SK-N-SH (cell line): Measurements from ENCODE around the gene MYH11. TPM values are rescaled to one million over a fixed set of nuclear protein-coding genes. Genes with fewer than 3 reads are reported as not detected.

ENCODE experiments used
- CTCF ChIA-PET: fragments of 300-600, 350-600 bp; formaldehyde crosslinking; extraction: SDS; loops from one replicate; lab custom pipeline; 2021; lab: Yijun Ruan, JAX
- POLR2A ChIA-PET: fragments of 350-600 bp; sonication (Branson Sonifier 250); formaldehyde crosslinking; extraction: SDS; loops from one replicate; lab custom pipeline; 2020; ENCODE audit warnings: antibody characterized with exemption, inconsistent platforms; lab: Yijun Ruan, JAX
- DNase-seq: peaks from one replicate; pipeline ENCODE4 v3.0.0; 2012
- H2AFZ ChIP-seq: fragments of 200-600 bp; sonication (generic); 2 replicates; pipeline ENCODE4 v1.8.1; 2016; ENCODE audit warnings: antibody characterized with exemption, mild to moderate bottlenecking, low read depth
- H3F3A ChIP-seq: fragments of 200-600 bp; sonication (generic); replicated peaks from 2 replicates; pipeline ENCODE3; 2016; ENCODE audit warnings: antibody characterized with exemption, mild to moderate bottlenecking; ENCODE audit not compliant: insufficient read depth
- H3K27ac ChIP-seq, 2 experiments: fragments of 200-500 bp in 1 of 2; fragments of 200-600 bp in 1 of 2; sonication (Bioruptor generic) in 1 of 2; sonication (generic), shearing (Covaris generic) in 1 of 2; 2 replicates each; pipeline versions ENCODE4 v1.5.1 to v1.6.1; 2014 to 2016; ENCODE audit warnings: low read depth in 2 of 2, inconsistent platforms in 1 of 2, low read length in 1 of 2, mild to moderate bottlenecking in 1 of 2, mixed read lengths in 1 of 2
- H3K27me3 ChIP-seq: fragments of 200-600 bp; sonication (generic), shearing (Covaris generic); 2 replicates; pipeline ENCODE4 v1.6.1; 2016; ENCODE audit warnings: mixed run types; ENCODE audit not compliant: insufficient read depth
- H3K36me3 ChIP-seq, 2 experiments: fragments of 200-500 bp in 1 of 2; fragments of 200-600 bp in 1 of 2; sonication (Bioruptor generic) in 1 of 2; sonication (generic) in 1 of 2; replicated peaks in 1 of 2; 2 replicates each; pipeline versions ENCODE3 to v1.5.1; 2014 to 2016; ENCODE audit warnings: low read length in 1 of 2, mild to moderate bottlenecking in 1 of 2; ENCODE audit not compliant: insufficient read depth in 2 of 2, control insufficient read depth in 1 of 2
- H3K4me1 ChIP-seq, 2 experiments: fragments of 200-500 bp in 1 of 2; fragments of 200-600 bp in 1 of 2; sonication (Bioruptor generic) in 1 of 2; sonication (generic), shearing (Covaris generic) in 1 of 2; 2 replicates each; pipeline versions ENCODE4 v1.5.1 to v1.6.1; 2014 to 2016; ENCODE audit warnings: low read depth in 1 of 2, low read length in 1 of 2, mixed run types in 1 of 2; ENCODE audit not compliant: insufficient read depth in 2 of 2, control insufficient read depth in 1 of 2
- H3K4me2 ChIP-seq: fragments of 200-600 bp; sonication (generic), shearing (Covaris generic); 2 replicates; pipeline ENCODE4 v1.6.1; 2017; ENCODE audit warnings: mixed run types
- H3K4me3 ChIP-seq, 2 experiments: fragments of 200-500 bp in 1 of 2; fragments of 200-600 bp in 1 of 2; sonication (Bioruptor generic) in 1 of 2; sonication (generic), shearing (Covaris generic) in 1 of 2; 2 replicates each; pipeline versions ENCODE4 v1.5.1 to v1.8.1; 2014 to 2016; ENCODE audit warnings: low read depth in 2 of 2, inconsistent platforms in 1 of 2, low read length in 1 of 2, mild to moderate bottlenecking in 1 of 2, mixed read lengths in 1 of 2, moderate library complexity in 1 of 2
- H3K79me2 ChIP-seq: fragments of 200-600 bp; sonication (generic); 2 replicates; pipeline ENCODE4 v1.8.1; 2017; ENCODE audit warnings: mild to moderate bottlenecking; ENCODE audit not compliant: insufficient read depth
- H3K9ac ChIP-seq: fragments of 200-600 bp; sonication (generic); 2 replicates; pipeline ENCODE4 v1.6.1; 2017; ENCODE audit warnings: mixed run types
- H3K9me2 ChIP-seq: fragments of 200-600 bp; sonication (generic); 2 replicates; pipeline ENCODE4 v1.6.1; 2017; ENCODE audit warnings: mixed run types
- H3K9me3 ChIP-seq: fragments of 200-600 bp; sonication (generic); 2 replicates; pipeline ENCODE4 v1.6.1; 2017; ENCODE audit warnings: mixed run types, mild to moderate bottlenecking, moderate library complexity
- H4K20me1 ChIP-seq: fragments of 200-600 bp; sonication (generic); 2 replicates; pipeline ENCODE4 v1.6.1; 2017; ENCODE audit warnings: mild to moderate bottlenecking, mixed run types; ENCODE audit not compliant: insufficient read depth
- CHD2 ChIP-seq: fragments of 150-350 bp; IDR thresholded peaks from 2 replicates; pipeline ENCODE4 v1.6.1; 2018; ENCODE audit warnings: low read length; ENCODE audit not compliant: partially characterized antibody
- ELF1 ChIP-seq: IDR thresholded peaks from 2 replicates; pipeline ENCODE4 v1.4.0; 2012
- EZH2phosphoT487 ChIP-seq: fragments of 200-600 bp; sonication (generic); IDR thresholded peaks from 2 replicates; pipeline ENCODE4 v1.6.1; 2017; ENCODE audit warnings: low read depth, mixed run types, mild to moderate bottlenecking, antibody characterized with exemption, moderate library complexity, borderline replicate concordance
- FOSL2 ChIP-seq: IDR thresholded peaks from 2 replicates; pipeline ENCODE4 v1.4.0; 2012; ENCODE audit warnings: low read depth, mild to moderate bottlenecking, moderate library complexity, borderline replicate concordance
- FOXJ3 ChIP-seq: sonication (generic); formaldehyde crosslinking; IDR thresholded peaks from 2 replicates; pipeline ENCODE4 v1.5.1; 2020; ENCODE audit warnings: mild to moderate bottlenecking, missing genetic modification reagents
- GABPA ChIP-seq: IDR thresholded peaks from 2 replicates; pipeline ENCODE4 v1.4.0; 2012; ENCODE audit warnings: low read depth, mild to moderate bottlenecking
- MEF2A ChIP-seq: IDR thresholded peaks from 2 replicates; pipeline ENCODE4 v1.4.0; 2012; ENCODE audit warnings: low read depth, borderline replicate concordance
- MXI1 ChIP-seq: IDR thresholded peaks from 2 replicates; pipeline ENCODE4 v1.6.1; 2012; ENCODE audit warnings: mild to moderate bottlenecking, low read depth, low read length, improper control_type of control experiment
- NFIC ChIP-seq: IDR thresholded peaks from 2 replicates; pipeline ENCODE4 v1.4.0; 2012; ENCODE audit warnings: borderline replicate concordance
- RFX5 ChIP-seq: IDR thresholded peaks from 2 replicates; pipeline ENCODE4 v1.6.1; 2012; ENCODE audit warnings: mild to moderate bottlenecking, improper control_type of control experiment, low read length
- RXRA ChIP-seq: IDR thresholded peaks from 2 replicates; pipeline ENCODE4 v1.4.0; 2012; ENCODE audit warnings: low read depth, mild to moderate bottlenecking, borderline replicate concordance
- SIN3A ChIP-seq: IDR thresholded peaks from 2 replicates; pipeline ENCODE4 v1.6.1; 2012; ENCODE audit warnings: low read depth, mild to moderate bottlenecking, low read length, moderate library complexity, borderline replicate concordance
- SMC3 ChIP-seq: IDR thresholded peaks from 2 replicates; pipeline ENCODE4 v1.6.1; 2012; ENCODE audit warnings: low read depth, low read length, improper control_type of control experiment
- TCF12 ChIP-seq: IDR thresholded peaks from 2 replicates; pipeline ENCODE4 v1.4.0; 2012
- TEAD4 ChIP-seq: IDR thresholded peaks from 2 replicates; pipeline ENCODE4 v1.4.0; 2012; ENCODE audit warnings: mild to moderate bottlenecking, borderline replicate concordance; ENCODE audit not compliant: insufficient read depth
- WGBS: methylation state at CpG from one replicate; pipeline ENCODE4 v1.1.6; 2017; ENCODE audit warnings: low lambda C conversion rate; 5-methylcytosine and 5-hydroxymethylcytosine counted together
- polyA plus RNA-seq, 3 experiments: library from polyadenylated mRNA; depleted of rRNA; stranded (reverse); fragments of >200 nt; gene quantifications; 2 replicates each; pipeline ENCODE4 v1.2.3, GENCODE V29; 2012
- TF ChIP-seq, protein P1 (sequence below): fragments of 150-350 bp; IDR thresholded peaks from 2 replicates; pipeline ENCODE4 v1.6.1; 2017; ENCODE audit warnings: antibody characterized with exemption, low read length, low read depth, borderline replicate concordance
- TF ChIP-seq, protein P2 (sequence below): IDR thresholded peaks from 2 replicates; pipeline ENCODE4 v1.4.0; 2012; ENCODE audit warnings: low read depth
- TF ChIP-seq, protein P3 (sequence below): IDR thresholded peaks from 2 replicates; pipeline ENCODE4 v1.4.0; 2012; ENCODE audit warnings: low read depth, borderline replicate concordance
- TF ChIP-seq, protein P4 (sequence below): IDR thresholded peaks from 2 replicates; pipeline ENCODE4; 2012
- TF ChIP-seq, protein P5 (sequence below): IDR thresholded peaks from 2 replicates; pipeline ENCODE4 v1.6.1; 2012; ENCODE audit warnings: mild to moderate bottlenecking, low read depth, low read length, moderate library complexity

Gene MYH11
- polyA plus RNA-seq, 1 of the 3 experiments (the other 2 are of a cell fraction), result 0.02 TPM

DNA sequence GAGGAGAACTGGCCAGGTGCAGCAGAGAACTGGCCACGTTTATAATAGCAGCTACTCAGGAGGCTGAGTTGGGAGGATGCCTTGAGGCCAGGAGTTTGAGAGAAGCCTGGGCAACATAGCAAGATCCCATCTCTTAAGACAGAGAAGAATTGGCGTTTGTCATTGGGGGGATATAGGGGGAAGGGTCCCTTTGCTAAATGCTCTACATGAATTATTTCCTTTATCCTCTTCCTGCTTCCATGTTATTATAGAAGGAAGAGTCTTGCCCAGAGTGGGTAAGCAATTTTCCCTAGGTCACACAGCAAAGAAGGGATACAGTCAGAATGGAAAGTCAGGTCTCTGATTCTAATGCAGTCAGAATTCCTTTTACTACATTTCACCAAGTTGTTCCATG, 68.0 kb downstream of the MYH11 start:
- Histone ChIP-seq H3K27me3 (no peaks in the 10 kb centered on the region), H3K9me3 (no peaks in the 10 kb centered on the region), H3K4me2 (no peak overlapping the region), H3K79me2 (no peaks in the 10 kb centered on the region), H3K9ac (no peak overlapping the region), H4K20me1 (no peaks in the 10 kb centered on the region), H3K4me1 (no peaks in the 10 kb centered on the region), H3F3A (no peaks in the 10 kb centered on the region), H3K36me3 (no peaks in the 10 kb centered on the region), H2AFZ (no peak overlapping the region), H3K27ac (no peak overlapping the region), H3K9me2 (no peaks in the 10 kb centered on the region), H3K4me3 (no peak overlapping the region)
- no peak for DNase-seq
- 43% methylated on average over 2 of the region's 2 CpGs for WGBS
- ChIA-PET CTCF (no interaction called here), POLR2A (no interaction called here)
- TF ChIP-seq, protein P1, sequence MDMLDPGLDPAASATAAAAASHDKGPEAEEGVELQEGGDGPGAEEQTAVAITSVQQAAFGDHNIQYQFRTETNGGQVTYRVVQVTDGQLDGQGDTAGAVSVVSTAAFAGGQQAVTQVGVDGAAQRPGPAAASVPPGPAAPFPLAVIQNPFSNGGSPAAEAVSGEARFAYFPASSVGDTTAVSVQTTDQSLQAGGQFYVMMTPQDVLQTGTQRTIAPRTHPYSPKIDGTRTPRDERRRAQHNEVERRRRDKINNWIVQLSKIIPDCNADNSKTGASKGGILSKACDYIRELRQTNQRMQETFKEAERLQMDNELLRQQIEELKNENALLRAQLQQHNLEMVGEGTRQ, result no peak
- TF ChIP-seq SMC3 (no peak), CHD2 (no peak), FOXJ3 (CRISPR knock-in tag) (no peak), ELF1 (no peak), RXRA (no peak), EZH2phosphoT487 (no peak), MXI1 (no peak), TCF12 (no peak), SIN3A (no peak), MEF2A (no peak), TEAD4 (no peak), RFX5 (no peak), NFIC (no peak), FOSL2 (no peak), GABPA (no peak)
- TF ChIP-seq, protein P2, sequence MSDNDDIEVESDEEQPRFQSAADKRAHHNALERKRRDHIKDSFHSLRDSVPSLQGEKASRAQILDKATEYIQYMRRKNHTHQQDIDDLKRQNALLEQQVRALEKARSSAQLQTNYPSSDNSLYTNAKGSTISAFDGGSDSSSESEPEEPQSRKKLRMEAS, result no peak
- TF ChIP-seq, protein P3, sequence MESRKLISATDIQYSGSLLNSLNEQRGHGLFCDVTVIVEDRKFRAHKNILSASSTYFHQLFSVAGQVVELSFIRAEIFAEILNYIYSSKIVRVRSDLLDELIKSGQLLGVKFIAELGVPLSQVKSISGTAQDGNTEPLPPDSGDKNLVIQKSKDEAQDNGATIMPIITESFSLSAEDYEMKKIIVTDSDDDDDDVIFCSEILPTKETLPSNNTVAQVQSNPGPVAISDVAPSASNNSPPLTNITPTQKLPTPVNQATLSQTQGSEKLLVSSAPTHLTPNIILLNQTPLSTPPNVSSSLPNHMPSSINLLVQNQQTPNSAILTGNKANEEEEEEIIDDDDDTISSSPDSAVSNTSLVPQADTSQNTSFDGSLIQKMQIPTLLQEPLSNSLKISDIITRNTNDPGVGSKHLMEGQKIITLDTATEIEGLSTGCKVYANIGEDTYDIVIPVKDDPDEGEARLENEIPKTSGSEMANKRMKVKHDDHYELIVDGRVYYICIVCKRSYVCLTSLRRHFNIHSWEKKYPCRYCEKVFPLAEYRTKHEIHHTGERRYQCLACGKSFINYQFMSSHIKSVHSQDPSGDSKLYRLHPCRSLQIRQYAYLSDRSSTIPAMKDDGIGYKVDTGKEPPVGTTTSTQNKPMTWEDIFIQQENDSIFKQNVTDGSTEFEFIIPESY, result no peak
- TF ChIP-seq, protein P4, sequence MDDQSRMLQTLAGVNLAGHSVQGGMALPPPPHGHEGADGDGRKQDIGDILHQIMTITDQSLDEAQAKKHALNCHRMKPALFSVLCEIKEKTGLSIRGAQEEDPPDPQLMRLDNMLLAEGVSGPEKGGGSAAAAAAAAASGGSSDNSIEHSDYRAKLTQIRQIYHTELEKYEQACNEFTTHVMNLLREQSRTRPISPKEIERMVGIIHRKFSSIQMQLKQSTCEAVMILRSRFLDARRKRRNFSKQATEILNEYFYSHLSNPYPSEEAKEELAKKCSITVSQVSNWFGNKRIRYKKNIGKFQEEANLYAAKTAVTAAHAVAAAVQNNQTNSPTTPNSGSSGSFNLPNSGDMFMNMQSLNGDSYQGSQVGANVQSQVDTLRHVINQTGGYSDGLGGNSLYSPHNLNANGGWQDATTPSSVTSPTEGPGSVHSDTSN, result no peak
- TF ChIP-seq, protein P5, sequence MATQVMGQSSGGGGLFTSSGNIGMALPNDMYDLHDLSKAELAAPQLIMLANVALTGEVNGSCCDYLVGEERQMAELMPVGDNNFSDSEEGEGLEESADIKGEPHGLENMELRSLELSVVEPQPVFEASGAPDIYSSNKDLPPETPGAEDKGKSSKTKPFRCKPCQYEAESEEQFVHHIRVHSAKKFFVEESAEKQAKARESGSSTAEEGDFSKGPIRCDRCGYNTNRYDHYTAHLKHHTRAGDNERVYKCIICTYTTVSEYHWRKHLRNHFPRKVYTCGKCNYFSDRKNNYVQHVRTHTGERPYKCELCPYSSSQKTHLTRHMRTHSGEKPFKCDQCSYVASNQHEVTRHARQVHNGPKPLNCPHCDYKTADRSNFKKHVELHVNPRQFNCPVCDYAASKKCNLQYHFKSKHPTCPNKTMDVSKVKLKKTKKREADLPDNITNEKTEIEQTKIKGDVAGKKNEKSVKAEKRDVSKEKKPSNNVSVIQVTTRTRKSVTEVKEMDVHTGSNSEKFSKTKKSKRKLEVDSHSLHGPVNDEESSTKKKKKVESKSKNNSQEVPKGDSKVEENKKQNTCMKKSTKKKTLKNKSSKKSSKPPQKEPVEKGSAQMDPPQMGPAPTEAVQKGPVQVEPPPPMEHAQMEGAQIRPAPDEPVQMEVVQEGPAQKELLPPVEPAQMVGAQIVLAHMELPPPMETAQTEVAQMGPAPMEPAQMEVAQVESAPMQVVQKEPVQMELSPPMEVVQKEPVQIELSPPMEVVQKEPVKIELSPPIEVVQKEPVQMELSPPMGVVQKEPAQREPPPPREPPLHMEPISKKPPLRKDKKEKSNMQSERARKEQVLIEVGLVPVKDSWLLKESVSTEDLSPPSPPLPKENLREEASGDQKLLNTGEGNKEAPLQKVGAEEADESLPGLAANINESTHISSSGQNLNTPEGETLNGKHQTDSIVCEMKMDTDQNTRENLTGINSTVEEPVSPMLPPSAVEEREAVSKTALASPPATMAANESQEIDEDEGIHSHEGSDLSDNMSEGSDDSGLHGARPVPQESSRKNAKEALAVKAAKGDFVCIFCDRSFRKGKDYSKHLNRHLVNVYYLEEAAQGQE, result no peak
